MV-4-11 (cell line): ENCODE data around the gene MRPL43.
A peak's percentile ranks its signal among the peaks of the same experiment; 100 is the strongest.

ENCODE experiments used
- DNase-seq: peaks from one replicate; lab custom pipeline; 2025; lab: John Stamatoyannopoulos, UW

Gene MRPL43

DNA sequence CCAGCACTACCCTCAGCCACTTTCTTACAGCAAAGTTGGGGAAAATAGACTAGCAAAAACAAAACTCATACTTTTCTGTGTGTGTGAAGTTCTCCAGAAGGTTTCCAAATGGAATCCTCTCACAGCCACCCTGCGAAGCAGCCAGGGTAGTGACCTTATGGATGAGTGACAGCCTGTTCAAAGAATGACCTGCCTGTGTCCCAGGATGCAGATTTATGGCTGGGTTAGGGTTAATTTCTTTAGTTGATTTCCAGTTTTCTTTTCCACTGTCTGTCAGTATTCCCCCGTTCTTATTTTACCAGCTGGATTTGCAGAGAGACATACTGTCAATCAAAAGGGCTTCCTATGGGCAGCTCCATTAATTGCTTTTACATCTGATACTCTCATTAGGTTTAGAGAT lies 20.4 kb downstream of the MRPL43 start:
- DNase-seq = no peak

- no peak for DNase-seq
Observed at GRCh38 chr10:100965820-100966219, 21.5 kb downstream of the MRPL43 start.

DNA sequence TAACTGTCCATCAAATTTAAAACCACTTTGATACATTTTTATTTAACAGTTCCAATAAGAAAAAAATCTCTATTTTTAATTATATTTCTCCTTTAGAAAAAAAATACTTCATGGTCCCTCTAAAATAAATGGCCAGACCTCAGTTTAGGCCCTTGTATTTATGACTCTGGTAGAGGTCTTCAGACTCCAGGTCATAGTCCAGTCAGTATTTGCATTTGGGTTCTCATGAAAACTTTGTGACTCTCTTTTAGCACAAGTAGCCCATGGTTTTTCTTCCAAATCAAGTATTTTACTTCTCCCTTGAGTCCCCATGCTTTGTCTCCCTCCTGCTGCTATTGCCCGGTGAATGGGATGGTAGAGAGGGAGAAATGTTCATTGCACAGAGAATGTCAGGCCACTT lies 23.5 kb downstream of the MRPL43 start:
- DNase-seq = no peak

DNA sequence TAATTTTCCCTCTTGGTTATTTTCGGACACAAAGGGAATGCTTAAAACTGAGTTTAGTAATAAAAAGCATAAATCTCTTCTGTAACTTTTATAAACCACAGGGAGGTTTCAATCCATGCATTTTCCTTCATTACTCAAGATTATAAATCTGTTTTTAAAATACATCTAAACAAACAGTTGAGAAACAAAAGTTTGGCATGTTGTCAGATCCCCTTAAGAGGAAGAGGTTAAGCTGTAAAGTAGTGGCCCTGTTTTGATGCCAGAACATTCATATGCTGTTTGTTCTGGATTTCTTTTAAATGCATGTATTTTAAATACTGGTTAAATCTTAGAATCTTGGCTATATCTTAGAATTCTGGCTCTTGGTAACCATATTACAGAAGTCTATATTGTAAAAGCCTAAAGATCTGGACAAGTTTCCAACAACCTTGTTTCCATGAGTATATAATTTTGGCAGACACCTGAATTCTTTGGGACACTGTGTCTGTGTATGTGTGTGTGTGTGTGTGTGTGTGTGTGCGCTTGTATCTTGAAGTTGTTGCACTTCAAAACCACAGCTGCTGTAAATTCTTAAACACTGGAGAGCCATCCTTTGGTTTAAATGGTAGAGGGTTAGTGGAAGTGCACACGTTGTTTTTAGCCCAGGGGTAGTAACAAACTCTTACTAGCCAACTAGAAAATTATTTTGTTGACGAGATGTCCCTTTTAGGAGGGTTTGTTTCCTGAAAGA lies 24.8 kb downstream of the MRPL43 start:
- no peak for DNase-seq

DNA sequence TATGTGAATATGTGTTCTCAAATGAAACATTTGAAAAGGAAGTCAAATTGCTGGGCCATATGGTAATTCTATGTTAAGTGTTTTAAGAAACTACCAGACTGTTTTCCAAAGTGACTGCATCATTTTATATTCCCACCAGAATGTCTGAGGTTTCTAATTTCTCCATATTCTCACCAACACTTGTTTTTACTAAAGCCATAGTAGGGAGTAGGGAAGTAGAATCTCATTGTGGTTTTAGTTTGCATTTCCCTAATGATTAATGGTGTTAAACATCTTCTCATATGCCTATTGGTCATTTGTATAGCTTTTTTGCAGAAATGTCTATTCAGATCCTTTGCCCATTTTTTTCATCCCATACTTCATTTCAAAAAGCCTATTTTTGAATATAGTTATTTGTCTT lies 27.0 kb downstream of the MRPL43 start:
- DNase-seq = peak; percentile 9

DNA sequence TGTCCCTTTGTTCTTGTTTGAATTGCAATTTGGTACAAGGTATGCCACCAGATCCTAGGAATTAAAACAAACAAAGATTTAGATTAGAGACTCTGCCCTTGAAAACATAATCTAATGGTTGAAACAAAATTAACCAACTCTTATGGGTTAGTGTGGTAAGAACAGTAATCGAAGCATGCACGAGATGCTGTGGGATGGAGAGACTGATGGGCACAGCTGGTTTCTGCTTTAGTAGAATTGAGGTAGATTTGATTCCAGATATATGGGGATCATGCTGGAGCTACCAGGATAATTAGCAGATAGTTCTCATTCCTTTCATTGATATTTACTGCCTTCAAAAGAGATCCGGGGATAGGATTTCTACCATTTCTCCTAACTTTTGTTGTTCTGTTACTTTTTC lies 38.4 kb downstream of the MRPL43 start:
- DNase-seq = no peak

GRCh38 chr10:100945754-100946153 lies 41.5 kb downstream of the MRPL43 start:
- no peak for DNase-seq

- no peak for DNase-seq
Observed at GRCh38 chr10:100943508-100943907, 43.8 kb downstream of the MRPL43 start.

- no peak for DNase-seq
Observed at GRCh38 chr10:100942229-100942628, 45.1 kb downstream of the MRPL43 start.

- DNase-seq = no peak
Observed at GRCh38 chr10:100939763-100940344, 47.4 kb downstream of the MRPL43 start.
